ENCODE results near the gene CPOX.

The CPOX gene

GRCh38 chr3:98558100-98558827 lies 35.1 kb downstream of the CPOX start:
- Histone ChIP-seq H3K9me3 (replicated peaks in 1 of 2; ENCODE audit: control insufficient read depth in 2 of 2, insufficient read depth in 1 of 2, low read depth in 1 of 2, low read length in 2 of 2) (no peaks in the 10 kb centered on the region), H3K14ac (ENCODE audit: low read length) (no peak overlapping the region), H3K27me3 (ENCODE audit: control insufficient read depth in 3 of 3, insufficient read depth in 3 of 3, low read depth in 1 of 3, low read length in 3 of 3) (peaks cover 0 to 8% (median 0%) of the 10 kb centered on the region in 3 experiments), H3K36me3 (replicated peaks in 1 of 2; ENCODE audit: control insufficient read depth in 2 of 2, insufficient read depth in 2 of 2, low read length in 2 of 2) (no peaks in the 10 kb centered on the region), H2BK5ac (ENCODE audit: low read length) (no peak overlapping the region), H3K4me2 (ENCODE audit: insufficient read depth, low read length, poor library complexity, severe bottlenecking) (no peak overlapping the region), H3K27ac (replicated peaks; ENCODE audit: low read length) (no peak overlapping the region), H2BK12ac (ENCODE audit: low read length) (no peak overlapping the region), H2AK5ac (ENCODE audit: low read depth, low read length) (no peak overlapping the region), H2BK120ac (ENCODE audit: low read depth, low read length) (no peak overlapping the region), H3K4me1 (ENCODE audit: control insufficient read depth in 2 of 2, insufficient read depth in 1 of 2, low read depth in 1 of 2, low read length in 2 of 2) (no peaks in the 10 kb centered on the region), H3K4me3 (ENCODE audit: low read length in 2 of 2) (no peak overlapping the region), H3K4ac (ENCODE audit: low read length) (no peak overlapping the region), H3K23ac (ENCODE audit: low read depth, low read length, poor library complexity) (no peak overlapping the region), H2AFZ (ENCODE audit: low read length) (no peak overlapping the region), H3K9ac (ENCODE audit: low read depth, low read length, poor library complexity) (no peak overlapping the region), H3K18ac (ENCODE audit: low read length) (no peak overlapping the region), H4K91ac (ENCODE audit: low read depth, low read length, poor library complexity) (no peak overlapping the region), H4K8ac (ENCODE audit: low read depth, low read length) (no peak overlapping the region), H2BK15ac (ENCODE audit: low read length) (no peak overlapping the region), H3K79me1 (ENCODE audit: low read depth, low read length) (no peaks in the 10 kb centered on the region)
- no peak for DNase-seq (ENCODE audit: low spot score)
- no CpG with 5 or more reads among the region's 6 CpGs for WGBS, 2 donors (ENCODE audit: extremely low coverage in 2 of 2, insufficient read length in 2 of 2, insufficient replicate concordance in 1 of 2)

- Histone ChIP-seq H3K9ac (ENCODE audit: low read depth, low read length, poor library complexity) (no peak overlapping the region), H2AK5ac (ENCODE audit: low read depth, low read length) (no peak overlapping the region), H3K27ac (replicated peaks; ENCODE audit: low read length) (no peak overlapping the region), H3K23ac (ENCODE audit: low read depth, low read length, poor library complexity) (no peak overlapping the region), H2BK120ac (ENCODE audit: low read depth, low read length) (no peak overlapping the region), H3K4ac (ENCODE audit: low read length) (no peak overlapping the region), H3K14ac (ENCODE audit: low read length) (no peak overlapping the region), H2BK5ac (ENCODE audit: low read length) (no peak overlapping the region), H3K4me1 (ENCODE audit: control insufficient read depth in 2 of 2, insufficient read depth in 1 of 2, low read depth in 1 of 2, low read length in 2 of 2) (no peaks in the 10 kb centered on the region), H3K9me3 (replicated peaks in 1 of 2; ENCODE audit: control insufficient read depth in 2 of 2, insufficient read depth in 1 of 2, low read depth in 1 of 2, low read length in 2 of 2) (no peaks in the 10 kb centered on the region), H2AFZ (ENCODE audit: low read length) (no peak overlapping the region), H2BK12ac (ENCODE audit: low read length) (no peak overlapping the region), H3K4me3 (ENCODE audit: low read length in 2 of 2) (no peak overlapping the region), H3K18ac (ENCODE audit: low read length) (no peak overlapping the region), H3K27me3 (ENCODE audit: control insufficient read depth in 3 of 3, insufficient read depth in 3 of 3, low read depth in 1 of 3, low read length in 3 of 3) (peaks cover 0 to 8% (median 0%) of the 10 kb centered on the region in 3 experiments), H4K91ac (ENCODE audit: low read depth, low read length, poor library complexity) (no peak overlapping the region), H3K4me2 (ENCODE audit: insufficient read depth, low read length, poor library complexity, severe bottlenecking) (no peak overlapping the region), H3K79me1 (ENCODE audit: low read depth, low read length) (no peaks in the 10 kb centered on the region), H3K36me3 (replicated peaks in 1 of 2; ENCODE audit: control insufficient read depth in 2 of 2, insufficient read depth in 2 of 2, low read length in 2 of 2) (no peaks in the 10 kb centered on the region), H2BK15ac (ENCODE audit: low read length) (no peak overlapping the region), H4K8ac (ENCODE audit: low read depth, low read length) (no peak overlapping the region)
- DNase-seq (ENCODE audit: low spot score), result no peak
- WGBS, 2 donors (ENCODE audit: extremely low coverage in 2 of 2, insufficient read length in 2 of 2, insufficient replicate concordance in 1 of 2), result 100% methylated on average over 1 of the region's 4 CpGs; no CpG with 5 or more reads in 1 of the 2 donors
Measured at GRCh38 chr3:98557324-98558010, 35.9 kb downstream of the CPOX start.

DNA sequence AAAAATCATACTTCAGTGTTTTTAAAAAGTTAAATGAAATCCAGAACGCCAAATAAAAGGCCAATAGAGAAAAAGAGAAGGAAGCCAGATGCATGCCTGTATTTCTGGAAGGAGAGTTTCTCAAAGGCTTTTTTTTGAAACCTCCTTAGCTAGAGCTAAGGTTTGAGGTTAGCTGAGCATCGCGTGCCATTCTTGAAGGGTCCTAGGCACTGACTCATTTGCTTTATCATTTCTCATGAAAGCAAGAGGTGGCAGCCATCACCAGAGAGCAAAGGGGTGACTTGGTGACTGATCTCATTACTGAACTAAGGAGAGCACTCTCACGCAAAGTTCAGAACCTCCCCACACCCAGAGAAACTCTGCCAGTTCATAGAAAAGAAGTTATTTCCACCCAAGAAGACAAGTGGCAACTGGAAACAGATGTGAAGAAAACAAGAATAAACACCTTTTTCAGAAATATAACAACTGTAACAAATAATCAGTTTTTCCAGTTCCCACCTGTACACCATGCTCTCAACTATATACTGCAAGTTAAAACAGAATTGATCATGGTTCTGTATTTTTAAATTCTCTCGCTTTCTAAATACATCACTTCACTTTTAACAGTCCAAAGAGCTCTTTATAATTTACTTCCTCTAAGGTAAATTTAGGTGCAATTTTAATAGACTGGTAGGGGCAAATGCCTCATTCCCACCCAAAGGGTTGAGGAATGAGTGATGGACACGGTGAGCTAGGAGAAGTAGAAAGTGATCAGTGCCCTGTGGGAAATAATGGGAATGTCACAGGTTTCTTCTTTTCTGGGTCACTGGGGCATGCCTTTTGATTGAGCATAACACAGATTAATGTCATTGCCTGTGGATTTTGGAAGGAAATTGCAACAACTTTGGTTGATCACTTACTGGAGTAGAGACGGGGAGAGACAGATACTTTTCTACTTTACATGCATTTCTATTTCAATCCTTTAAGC lies 37.0 kb downstream of the CPOX start:
- H2BK120ac ChIP-seq (ENCODE audit: low read depth, low read length), result no peak overlapping the region
- H3K27me3 ChIP-seq (ENCODE audit: control insufficient read depth in 3 of 3, insufficient read depth in 3 of 3, low read depth in 1 of 3, low read length in 3 of 3), result peaks cover 0 to 8% (median 0%) of the 10 kb centered on the region in 3 experiments
- H3K18ac ChIP-seq (ENCODE audit: low read length), result no peak overlapping the region
- H3K36me3 ChIP-seq (replicated peaks in 1 of 2; ENCODE audit: control insufficient read depth in 2 of 2, insufficient read depth in 2 of 2, low read length in 2 of 2), result no peaks in the 10 kb centered on the region
- no peak overlapping the region for H2BK15ac ChIP-seq (ENCODE audit: low read length)
- no peak overlapping the region for H3K4me2 ChIP-seq (ENCODE audit: insufficient read depth, low read length, poor library complexity, severe bottlenecking)
- no peak for DNase-seq (ENCODE audit: low spot score)
- H2BK12ac ChIP-seq (ENCODE audit: low read length), result no peak overlapping the region
- H3K9me3 ChIP-seq (replicated peaks in 1 of 2; ENCODE audit: control insufficient read depth in 2 of 2, insufficient read depth in 1 of 2, low read depth in 1 of 2, low read length in 2 of 2), result no peaks in the 10 kb centered on the region
- no peak overlapping the region for H4K91ac ChIP-seq (ENCODE audit: low read depth, low read length, poor library complexity)
- no peak overlapping the region for H2AK5ac ChIP-seq (ENCODE audit: low read depth, low read length)
- 100% methylated on average over 1 of the region's 7 CpGs for WGBS, 2 donors (ENCODE audit: extremely low coverage in 2 of 2, insufficient read length in 2 of 2, insufficient replicate concordance in 1 of 2)
- no peak overlapping the region for H2BK5ac ChIP-seq (ENCODE audit: low read length)
- no peak overlapping the region for H3K23ac ChIP-seq (ENCODE audit: low read depth, low read length, poor library complexity)
- H3K9ac ChIP-seq (ENCODE audit: low read depth, low read length, poor library complexity), result no peak overlapping the region
- H3K4me3 ChIP-seq (ENCODE audit: low read length in 2 of 2), result no peak overlapping the region
- no peak overlapping the region for H2AFZ ChIP-seq (ENCODE audit: low read length)
- no peak overlapping the region for H3K4ac ChIP-seq (ENCODE audit: low read length)
- no peak overlapping the region for H4K8ac ChIP-seq (ENCODE audit: low read depth, low read length)
- no peaks in the 10 kb centered on the region for H3K79me1 ChIP-seq (ENCODE audit: low read depth, low read length)
- no peak overlapping the region for H3K14ac ChIP-seq (ENCODE audit: low read length)
- H3K4me1 ChIP-seq (ENCODE audit: control insufficient read depth in 2 of 2, insufficient read depth in 1 of 2, low read depth in 1 of 2, low read length in 2 of 2), result no peaks in the 10 kb centered on the region
- H3K27ac ChIP-seq (replicated peaks; ENCODE audit: low read length), result no peak overlapping the region

Data from neuronal stem cell (in vitro differentiated cells).